ENCODE measurements around the gene RIIAD1.

The RIIAD1 gene

GRCh38 chr1:151773702-151774101, 52.4 kb downstream of the RIIAD1 start:
- TF ChIP-seq CTCF (IDR thresholded peaks at IDR 0.05) = no peak

GRCh38 chr1:151774256-151774922, 53.1 kb downstream of the RIIAD1 start:
- no peak for DNase-seq

More at GRCh38 chr1:151773702-151774101, 52.4 kb downstream of the RIIAD1 start:
- Mint-ChIP-seq H3K9me3 (peaks cover 7% of the 10 kb centered on the region), H3K36me3 (ENCODE audit: low read depth) (peaks cover 19% of the 10 kb centered on the region), H3K27me3 (ENCODE audit: low read depth, poor library complexity) (peaks cover 11% of the 10 kb centered on the region), H3K27ac (no peak overlapping the region), H3K4me1 (no peaks in the 10 kb centered on the region), H3K4me3 (no peak overlapping the region)
- no peak for DNase-seq

GRCh38 chr1:151775894-151776664, 54.8 kb downstream of the RIIAD1 start:
- TF ChIP-seq CTCF (IDR thresholded peaks at IDR 0.05) = no peak
- no peaks in the 10 kb centered on the region for H3K9me3 Mint-ChIP-seq
- no peak overlapping the region for H3K4me3 Mint-ChIP-seq
- no peak overlapping the region for H3K27ac Mint-ChIP-seq
- H3K27me3 Mint-ChIP-seq (ENCODE audit: low read depth, poor library complexity) = peaks cover 14% of the 10 kb centered on the region
- no peaks in the 10 kb centered on the region for H3K4me1 Mint-ChIP-seq
- DNase-seq = no peak
- peaks cover 19% of the 10 kb centered on the region for H3K36me3 Mint-ChIP-seq (ENCODE audit: low read depth)

More at GRCh38 chr1:151774256-151774922, 53.1 kb downstream of the RIIAD1 start:
- Mint-ChIP-seq H3K4me3 (no peak overlapping the region), H3K27me3 (ENCODE audit: low read depth, poor library complexity) (peaks cover 11% of the 10 kb centered on the region), H3K9me3 (peaks cover 7% of the 10 kb centered on the region), H3K27ac (no peak overlapping the region), H3K36me3 (ENCODE audit: low read depth) (peaks cover 19% of the 10 kb centered on the region), H3K4me1 (no peaks in the 10 kb centered on the region)
- TF ChIP-seq CTCF (IDR thresholded peaks at IDR 0.05) = no peak

GRCh38 chr1:151776665-151777062, 55.3 kb downstream of the RIIAD1 start:
- DNase-seq = no peak
- H3K9me3 Mint-ChIP-seq = no peaks in the 10 kb centered on the region
- peaks cover 14% of the 10 kb centered on the region for H3K27me3 Mint-ChIP-seq (ENCODE audit: low read depth, poor library complexity)
- TF ChIP-seq CTCF (IDR thresholded peaks at IDR 0.05) = no peak
- peaks cover 23% of the 10 kb centered on the region for H3K36me3 Mint-ChIP-seq (ENCODE audit: low read depth)
- H3K4me1 Mint-ChIP-seq = no peaks in the 10 kb centered on the region
- no peak overlapping the region for H3K4me3 Mint-ChIP-seq
- no peak overlapping the region for H3K27ac Mint-ChIP-seq

GRCh38 chr1:151777317-151777716, 56.0 kb downstream of the RIIAD1 start:
- H3K36me3 Mint-ChIP-seq (ENCODE audit: low read depth) = peaks cover 23% of the 10 kb centered on the region
- H3K27me3 Mint-ChIP-seq (ENCODE audit: low read depth, poor library complexity) = peaks cover 14% of the 10 kb centered on the region
- H3K9me3 Mint-ChIP-seq = no peaks in the 10 kb centered on the region
- H3K4me3 Mint-ChIP-seq = no peak overlapping the region
- TF ChIP-seq CTCF (IDR thresholded peaks at IDR 0.05) = no peak
- H3K4me1 Mint-ChIP-seq = no peaks in the 10 kb centered on the region
- H3K27ac Mint-ChIP-seq = no peak overlapping the region
- DNase-seq = no peak

All from nephron progenitor cell (in vitro differentiated cells).